ENCODE measurements around the gene PAXIP1.

- TF ChIP-seq EZH2 (IDR thresholded peaks at IDR 0.05; ENCODE audit: borderline replicate concordance, low read depth, low read length, poor library complexity, severe bottlenecking) (no peak), CTCF (conservative IDR thresholded peaks at IDR 0.05; ENCODE audit: low read depth, low read length) (no peak)
These were observed 37.9 kb downstream of the PAXIP1 start for GRCh38 chr7:154965014-154965413.
